ENCODE data around the gene TM2D3. TPM values are rescaled to one million over a fixed set of nuclear protein-coding genes. Genes with fewer than 3 reads are reported as not detected.

TM2D3 gene
- total and polyA plus RNA-seq, 4 donors = 22.0 to 44.1 (median 37.9) TPM

GRCh38 chr15:101612676-101613075 is 39.5 kb downstream of the TM2D3 start:
- Histone ChIP-seq H3K4me1 (ENCODE audit: control insufficient read depth in 4 of 4, insufficient read depth in 4 of 4, low read length in 3 of 4) (peaks cover 4 to 39% (median 23%) of the 10 kb centered on the region in 4 donors), H3K9ac (ENCODE audit: low read depth in 1 of 2, low read length in 2 of 2) (no peak overlapping the region), H3K27me3 (ENCODE audit: control insufficient read depth in 4 of 4, insufficient read depth in 4 of 4, low read length in 3 of 4) (no peaks in the 10 kb centered on the region), H3K36me3 (ENCODE audit: control insufficient read depth in 4 of 4, insufficient read depth in 3 of 4, low read depth in 1 of 4, low read length in 3 of 4) (no peaks in the 10 kb centered on the region), H3K27ac (ENCODE audit: low read depth in 1 of 2, low read length in 2 of 2) (no peak overlapping the region), H3K4me3 (ENCODE audit: low read depth in 1 of 3, low read length in 3 of 3) (no peak overlapping the region), H3K9me3 (ENCODE audit: control insufficient read depth in 4 of 4, low read length in 3 of 4) (no peaks in the 10 kb centered on the region)
- no peak for DNase-seq (ENCODE audit: low spot score)
- WGBS = 91% methylated on average over 11 of the region's 11 CpGs
- TF ChIP-seq RXRA (IDR thresholded peaks at IDR 0.05) (no peak), YY1 (IDR thresholded peaks at IDR 0.05) (no peak), CTCF (IDR thresholded peaks at IDR 0.05; ENCODE audit: low read depth, low read length, missing input control) (no peak), ZBTB33 (IDR thresholded peaks at IDR 0.05) (no peak), EGR1 (IDR thresholded peaks at IDR 0.05; ENCODE audit: low read depth in 2 of 2) (no peak), TAF1 (conservative IDR thresholded peaks at IDR 0.05) (no peak), REST (IDR thresholded peaks at IDR 0.05) (no peak), FOXA2 (IDR thresholded peaks at IDR 0.05) (no peak), HNF4A (conservative IDR thresholded peaks at IDR 0.05) (no peak), RAD21 (IDR thresholded peaks at IDR 0.05) (no peak), JUND (IDR thresholded peaks at IDR 0.05) (no peak), SP1 (IDR thresholded peaks at IDR 0.05) (no peak), HNF4G (IDR thresholded peaks at IDR 0.05) (no peak), MAX (IDR thresholded peaks at IDR 0.05) (no peak), FOXA1 (IDR thresholded peaks at IDR 0.05) (no peak), ATF3 (IDR thresholded peaks at IDR 0.05) (no peak), NR2F2 (IDR thresholded peaks at IDR 0.05) (no peak)
